NCI-H82 treated with DMSO at 0.1 percent for 48 hours (cell line): ENCODE measurements around the gene PAFAH1B1.
"Not testable (repeated sequence)": the region's sequence is repeated elsewhere in the genome, so short reads cannot be mapped to it uniquely, and the experiment has no call there.

ENCODE experiments used
- DNase-seq: peaks from one replicate; lab custom pipeline; 2025; ENCODE audit not compliant: unreplicated experiment; lab: John Stamatoyannopoulos, UW

Gene PAFAH1B1

DNA sequence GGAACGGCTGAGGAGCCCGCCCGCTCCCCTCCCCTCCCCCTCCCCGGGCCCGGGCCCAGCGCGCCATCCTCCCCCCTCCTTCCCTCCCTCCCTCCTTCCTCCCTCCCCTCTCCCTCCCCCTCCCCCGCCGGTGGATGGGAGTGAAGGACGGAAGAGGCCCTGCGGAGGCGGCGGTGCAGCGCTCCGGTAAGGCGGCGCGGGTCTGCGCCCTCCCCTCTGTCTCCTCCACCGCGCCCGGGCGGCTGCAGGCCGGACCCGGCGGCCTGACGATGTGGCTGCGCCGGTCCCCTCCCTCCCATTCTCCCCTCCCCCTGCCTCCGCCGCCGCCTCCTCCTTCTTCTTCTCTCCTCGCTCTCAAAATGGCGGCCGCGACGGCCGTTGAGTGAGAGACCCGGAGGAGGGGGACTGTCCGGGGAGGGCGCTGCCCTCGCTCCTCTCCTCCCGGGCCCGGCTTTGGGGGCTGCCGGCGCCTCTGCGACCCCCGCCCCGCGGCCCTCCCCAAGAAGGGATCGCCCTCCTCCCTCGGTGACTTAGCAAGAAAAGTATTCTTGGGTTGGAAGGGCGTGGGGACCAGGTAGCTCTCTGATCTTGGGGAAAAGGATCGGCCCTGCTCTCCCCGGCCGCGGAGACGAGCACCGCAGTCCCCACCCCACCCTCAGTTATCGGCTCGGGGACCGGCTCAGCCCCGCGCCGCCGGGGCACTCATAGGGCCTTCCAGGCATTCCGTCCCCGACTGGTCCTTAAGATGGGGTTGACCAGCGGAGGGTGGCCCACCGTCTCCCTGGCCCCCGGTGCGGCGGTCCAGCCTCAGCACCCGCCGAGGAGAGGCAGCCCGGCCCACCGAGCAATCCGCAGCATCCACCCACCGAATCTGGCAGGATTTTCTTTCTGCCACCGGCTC is 617 bp downstream of the PAFAH1B1 start:
- DNase-seq = peak; percentile 81

DNA sequence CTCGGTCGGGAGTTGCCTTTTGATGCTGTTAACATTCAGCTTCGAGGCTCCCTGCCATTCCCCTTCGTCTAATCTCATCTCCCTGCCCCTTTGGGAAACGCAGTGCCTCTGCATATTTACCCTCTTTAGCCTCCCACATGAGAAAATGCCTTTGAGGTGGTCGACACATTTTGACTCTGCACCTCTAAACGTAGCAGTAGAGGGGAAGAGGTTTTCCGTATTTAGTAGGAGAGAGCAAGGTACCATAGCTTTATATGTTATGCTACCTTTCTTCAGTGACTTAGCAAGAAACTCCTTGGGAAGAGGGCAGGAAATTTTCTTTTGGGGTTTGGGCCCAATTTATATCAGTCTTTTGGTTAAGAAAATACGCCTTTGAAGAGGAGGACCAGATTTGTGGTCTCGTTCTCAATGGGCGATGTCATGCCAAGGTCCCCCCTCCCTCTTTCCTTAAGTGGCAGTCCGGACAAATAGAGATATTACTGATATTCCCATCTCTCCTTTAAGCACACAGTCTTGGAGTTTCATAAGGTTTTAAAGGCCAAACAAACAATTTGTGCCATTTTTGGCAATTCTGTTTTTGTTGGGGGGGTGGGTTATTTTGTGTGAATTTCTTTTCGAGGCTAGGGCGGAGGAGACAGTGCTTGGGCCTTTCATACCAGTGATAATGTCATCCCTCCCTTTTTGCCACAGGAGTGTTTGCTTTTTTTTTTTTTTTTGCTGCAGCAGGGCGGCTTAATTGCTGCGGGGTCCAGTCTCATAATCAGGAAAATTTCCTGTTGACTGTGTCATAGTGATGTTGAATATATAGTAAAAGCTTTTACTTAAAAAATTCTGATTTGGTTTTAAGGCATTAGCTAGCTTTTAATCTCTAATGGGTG is 1.5 kb downstream of the PAFAH1B1 start:
- no peak for DNase-seq

DNA sequence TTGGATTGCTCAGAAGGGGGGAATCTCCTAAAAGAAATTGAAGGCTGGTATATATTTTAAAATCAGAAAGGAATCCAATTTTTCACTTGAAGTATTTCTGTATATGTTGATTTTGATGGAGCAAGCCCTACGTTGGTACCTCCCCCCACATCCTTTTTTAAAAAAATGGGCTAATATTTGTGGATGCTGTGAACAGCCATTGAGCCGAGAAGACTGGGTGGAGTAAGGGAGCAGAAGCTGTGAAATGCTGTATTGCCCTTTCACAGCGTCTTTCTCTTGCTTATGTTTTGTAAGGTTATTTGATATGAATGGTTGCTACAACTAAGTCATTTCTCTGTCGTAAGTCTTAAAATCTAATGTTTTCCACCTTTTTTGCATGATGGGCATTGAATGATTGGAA is 2.3 kb downstream of the PAFAH1B1 start:
- DNase-seq = no peak

DNA sequence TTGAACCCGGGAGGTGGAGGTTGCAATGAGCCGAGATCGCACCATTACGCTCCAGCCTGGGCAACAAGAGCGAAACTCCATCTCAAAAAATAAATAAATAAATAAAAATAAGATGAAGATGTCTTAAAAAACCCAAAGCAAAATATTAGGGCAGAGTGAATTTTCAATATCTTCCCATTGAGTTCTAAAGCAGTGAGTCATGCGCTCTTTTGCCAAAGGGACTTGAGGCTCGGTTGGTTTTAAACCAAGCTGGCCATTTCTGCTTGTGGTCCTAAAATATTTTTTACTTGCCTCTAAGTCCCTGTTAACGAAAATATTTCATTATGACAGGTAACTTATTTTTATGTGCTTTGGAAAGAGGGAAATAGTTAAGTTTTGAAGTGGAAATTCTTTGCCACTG is 4.7 kb downstream of the PAFAH1B1 start:
- no peak for DNase-seq

- no peak for DNase-seq
These were observed 9.2 kb downstream of the PAFAH1B1 start for GRCh38 chr17:2602597-2603017.

DNA sequence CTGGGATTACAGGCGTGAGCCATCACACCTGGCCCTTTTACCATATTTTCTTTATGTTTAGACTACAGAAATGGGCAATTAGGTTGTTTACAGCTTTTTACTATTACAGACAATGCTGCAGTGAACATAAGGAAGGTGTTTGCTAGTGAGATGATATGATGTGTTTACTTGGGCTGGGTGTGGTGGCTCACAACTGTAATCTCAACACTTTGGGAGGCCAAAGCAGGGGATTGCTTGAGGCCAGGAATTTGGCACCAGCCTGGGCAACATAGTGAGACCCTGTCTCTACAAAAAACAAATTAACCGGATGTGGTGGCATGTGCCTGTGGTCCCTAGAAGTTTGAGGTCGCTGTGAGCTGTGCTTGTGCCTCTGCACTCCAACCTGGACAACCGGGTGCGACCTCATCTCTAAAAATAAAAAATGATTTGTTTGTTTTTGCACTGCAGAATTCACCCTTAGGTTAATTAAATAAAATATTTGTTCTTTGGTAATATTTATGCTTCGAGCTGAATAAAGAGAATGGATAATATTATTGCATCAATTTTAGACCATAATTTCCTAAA is 15.0 kb downstream of the PAFAH1B1 start:
- DNase-seq = no peak

- DNase-seq = no peak
These were observed 15.6 kb downstream of the PAFAH1B1 start for GRCh38 chr17:2609091-2609490.

DNA sequence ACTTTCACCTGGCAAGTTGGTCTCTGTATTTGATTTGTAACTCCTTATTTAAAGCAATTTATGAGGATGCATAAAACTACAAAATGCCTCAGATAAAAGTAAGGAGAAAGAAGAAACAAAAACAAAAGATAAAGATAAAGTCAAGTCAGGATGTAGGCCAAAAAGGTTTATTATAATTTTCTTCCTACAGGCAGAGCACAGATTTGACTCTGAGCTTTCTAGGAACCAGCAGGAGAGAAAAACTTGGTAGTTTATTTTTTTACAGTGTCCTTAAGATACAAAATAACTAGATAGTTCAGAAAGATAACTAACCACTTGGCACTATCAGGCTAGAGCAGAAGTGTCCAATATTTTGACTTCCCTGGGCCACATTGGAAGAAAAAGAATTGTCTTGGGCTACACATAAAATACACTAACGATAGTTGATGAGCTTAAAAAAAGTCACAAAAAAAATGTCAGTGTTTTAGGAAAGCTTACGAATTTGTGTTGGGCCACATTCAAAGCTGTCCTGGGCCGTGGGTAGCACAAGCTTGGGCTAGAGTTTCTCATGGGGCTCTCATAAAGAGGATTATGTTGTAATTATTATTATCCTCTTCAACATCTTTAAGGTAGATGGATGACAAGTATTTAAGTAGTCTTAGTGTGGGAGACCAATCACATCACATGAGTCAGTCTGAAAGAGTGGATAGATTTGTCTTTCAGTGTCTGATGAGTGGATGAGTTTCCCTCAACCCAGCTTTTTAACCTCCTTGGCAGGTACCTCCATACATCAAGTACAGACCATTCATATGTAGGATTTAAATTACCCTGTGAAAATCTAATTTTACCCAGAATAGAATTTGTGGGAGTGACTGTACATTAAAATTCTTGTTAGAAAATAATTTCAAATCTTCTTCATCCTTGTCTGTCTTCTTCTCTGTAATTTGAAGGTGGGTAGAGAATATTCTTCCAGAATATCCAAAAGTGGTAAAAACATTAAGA is 17.0 kb downstream of the PAFAH1B1 start:
- peak; percentile 40 for DNase-seq

DNA sequence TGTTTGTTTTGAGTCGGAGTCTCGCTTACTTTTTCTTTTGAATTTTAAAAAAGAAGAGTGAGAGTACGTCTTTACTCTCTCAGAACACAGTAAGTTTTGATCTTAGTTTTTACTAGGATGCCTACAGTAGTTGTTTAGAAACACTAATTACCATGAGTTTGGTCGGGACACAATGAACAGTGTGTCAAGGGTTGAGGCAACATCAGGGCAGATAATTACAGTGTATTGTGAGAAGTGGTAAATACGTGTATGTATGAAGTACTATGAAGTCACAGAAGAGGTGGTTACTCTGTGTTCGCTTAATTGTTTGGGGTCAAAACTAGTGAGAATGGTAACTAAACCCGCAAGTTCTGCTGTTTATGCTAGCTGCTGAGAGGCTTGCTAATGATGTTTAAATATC is 18.2 kb downstream of the PAFAH1B1 start:
- DNase-seq = no peak

DNA sequence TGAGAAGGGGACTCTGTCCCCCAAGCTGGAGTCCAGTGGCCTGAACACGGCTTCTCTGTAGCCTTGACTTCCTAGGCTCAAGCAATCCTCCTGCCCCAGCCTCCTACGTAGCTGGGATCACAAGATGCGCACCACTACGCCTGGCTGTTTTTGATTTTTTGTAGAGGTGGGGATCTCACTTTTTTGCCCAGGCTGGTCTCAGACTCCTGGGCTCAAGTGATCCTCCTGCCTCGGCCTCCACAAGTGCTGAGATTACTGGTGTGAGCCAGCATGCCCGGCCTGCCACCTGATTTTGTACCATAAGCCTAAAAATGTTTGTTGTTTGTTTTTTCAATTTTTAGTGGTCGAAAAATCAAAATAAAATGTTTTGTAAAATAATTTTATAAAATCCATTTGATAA is 19.2 kb downstream of the PAFAH1B1 start:
- no peak for DNase-seq

- DNase-seq = no peak
These were observed 19.8 kb downstream of the PAFAH1B1 start for GRCh38 chr17:2613089-2613808.

- DNase-seq = no peak
These were observed 22.4 kb downstream of the PAFAH1B1 start for GRCh38 chr17:2615882-2616281.

GRCh38 chr17:2621241-2621640 is 27.8 kb downstream of the PAFAH1B1 start:
- no peak for DNase-seq

GRCh38 chr17:2621951-2622405 is 28.5 kb downstream of the PAFAH1B1 start:
- not testable (repeated sequence) for DNase-seq

- not testable (repeated sequence) for DNase-seq
These were observed 29.4 kb downstream of the PAFAH1B1 start for GRCh38 chr17:2622721-2623301.

GRCh38 chr17:2624292-2624731 is 30.9 kb downstream of the PAFAH1B1 start:
- DNase-seq = no peak

- not testable (repeated sequence) for DNase-seq
These were observed 33.3 kb downstream of the PAFAH1B1 start for GRCh38 chr17:2626626-2627219.

DNA sequence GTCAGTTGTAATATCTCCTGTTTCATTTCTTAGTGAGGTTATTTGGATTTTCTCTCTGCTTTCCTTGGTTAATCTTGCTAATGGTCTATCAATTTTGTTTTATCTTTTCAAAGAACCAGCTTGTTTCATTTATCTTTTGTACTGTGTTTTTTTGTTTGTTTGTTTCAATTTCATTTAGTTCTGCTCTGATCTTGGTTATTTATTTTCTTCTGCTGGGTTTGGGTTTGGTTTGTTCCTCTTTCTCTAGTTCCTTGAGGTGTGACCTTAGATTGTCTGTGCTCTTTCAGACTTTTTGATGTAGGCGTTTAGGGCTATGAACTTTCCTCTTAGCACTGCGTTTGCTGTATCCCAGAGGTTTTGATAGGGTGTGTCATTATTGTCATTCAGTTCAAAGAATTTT is 35.5 kb downstream of the PAFAH1B1 start:
- DNase-seq = not testable (repeated sequence)

GRCh38 chr17:2631211-2631610 is 37.8 kb downstream of the PAFAH1B1 start:
- no peak for DNase-seq
